H9 (cell line): ENCODE results near the gene VANGL2. TPM values are rescaled to one million over a fixed set of nuclear protein-coding genes. Genes with fewer than 3 reads are reported as not detected.

Experiments used
- DNase-seq: peaks from one replicate; pipeline ENCODE4 v3.0.0-alpha.2; 2017
- H2AFZ ChIP-seq: one replicate; pipeline ENCODE4 v1.6.1; 2013; ENCODE audit warnings: mild to moderate bottlenecking, low read length, control low read depth, moderate library complexity
- H2AK5ac ChIP-seq: 2 replicates; pipeline ENCODE4 v1.6.1; 2013; ENCODE audit warnings: low read length, control low read depth, mixed read lengths; ENCODE audit not compliant: insufficient read length
- H2BK120ac ChIP-seq: one replicate; pipeline ENCODE4 v1.6.1; 2013; ENCODE audit warnings: low read depth, mild to moderate bottlenecking, low read length, control low read depth, inconsistent platforms; ENCODE audit not compliant: poor library complexity, severe bottlenecking
- H2BK12ac ChIP-seq: 2 replicates; pipeline ENCODE4 v1.6.1; 2013; ENCODE audit warnings: low read length, control low read depth, mixed read lengths, low read depth; ENCODE audit not compliant: insufficient read length
- H2BK15ac ChIP-seq: 2 replicates; pipeline ENCODE4 v1.6.1; 2013; ENCODE audit warnings: low read depth, low read length, control low read depth
- H2BK20ac ChIP-seq: one replicate; pipeline ENCODE4 v1.6.1; 2013; ENCODE audit warnings: low read depth, mild to moderate bottlenecking, low read length, control low read depth, inconsistent platforms; ENCODE audit not compliant: poor library complexity, severe bottlenecking
- H2BK5ac ChIP-seq: 2 replicates; pipeline ENCODE4 v1.6.1; 2013; ENCODE audit warnings: low read length, control low read depth, mixed read lengths; ENCODE audit not compliant: insufficient read length
- H3K14ac ChIP-seq: 2 replicates; pipeline ENCODE4 v1.6.1; 2013; ENCODE audit warnings: low read length, control low read depth; ENCODE audit not compliant: insufficient read depth
- H3K18ac ChIP-seq: 2 replicates; pipeline ENCODE4 v1.6.1; 2013; ENCODE audit warnings: low read depth, mild to moderate bottlenecking, mixed read lengths, low read length, control low read depth; ENCODE audit not compliant: insufficient read length
- H3K23ac ChIP-seq: 2 replicates; pipeline ENCODE4 v1.6.1; 2013; ENCODE audit warnings: low read length, control low read depth, mixed read lengths, low read depth; ENCODE audit not compliant: insufficient read length
- H3K23me2 ChIP-seq: 2 replicates; pipeline ENCODE4 v1.6.1; 2013; ENCODE audit warnings: low read depth, mild to moderate bottlenecking, mixed read lengths, low read length, control low read depth; ENCODE audit not compliant: insufficient read length, poor library complexity, severe bottlenecking
- H3K27ac ChIP-seq: 2 replicates; pipeline ENCODE4 v1.5.1; 2013; ENCODE audit warnings: low read length, control low read depth, mixed read lengths, low read depth; ENCODE audit not compliant: insufficient read length
- H3K27me3 ChIP-seq: 2 replicates; pipeline ENCODE4 v1.6.1; 2013; ENCODE audit warnings: low read length, control low read depth, inconsistent platforms; ENCODE audit not compliant: insufficient read depth
- H3K4ac ChIP-seq: 2 replicates; pipeline ENCODE4 v1.6.1; 2013; ENCODE audit warnings: low read depth, mild to moderate bottlenecking, control low read depth, inconsistent platforms, low read length, moderate library complexity
- H3K4me1 ChIP-seq: 2 replicates; pipeline ENCODE4 v1.6.1; 2013; ENCODE audit warnings: low read length, control low read depth, inconsistent platforms; ENCODE audit not compliant: insufficient read depth
- H3K4me2 ChIP-seq: 2 replicates; pipeline ENCODE4 v1.6.1; 2013; ENCODE audit warnings: low read length, control low read depth, mixed read lengths; ENCODE audit not compliant: insufficient read length, insufficient read depth
- H3K56ac ChIP-seq: 2 replicates; pipeline ENCODE4 v1.6.1; 2013; ENCODE audit warnings: low read depth, mild to moderate bottlenecking, mixed read lengths, low read length, control low read depth; ENCODE audit not compliant: insufficient read length
- H3K79me1 ChIP-seq: 2 replicates; pipeline ENCODE4 v1.6.1; 2013; ENCODE audit warnings: low read depth, mild to moderate bottlenecking, moderate library complexity, low read length, control low read depth, inconsistent platforms; ENCODE audit not compliant: insufficient read depth, poor library complexity, severe bottlenecking
- H3K79me2 ChIP-seq: 2 replicates; pipeline ENCODE4 v1.6.1; 2013; ENCODE audit warnings: low read length, control low read depth, inconsistent platforms; ENCODE audit not compliant: insufficient read depth
- H3K9ac ChIP-seq: 2 replicates; pipeline ENCODE4 v1.6.1; 2013; ENCODE audit warnings: low read length, control low read depth, mixed read lengths; ENCODE audit not compliant: insufficient read length; ENCODE audit errors: extremely low read depth
- H3K9me3 ChIP-seq: one replicate; pipeline ENCODE4 v1.6.1; 2013; ENCODE audit warnings: low read depth, low read length, inconsistent platforms; ENCODE audit not compliant: control insufficient read depth
- H3T11ph ChIP-seq: one replicate; pipeline ENCODE4 v1.6.1; 2013; ENCODE audit warnings: mild to moderate bottlenecking, low read length, control low read depth, inconsistent platforms
- H4K20me1 ChIP-seq: one replicate; pipeline ENCODE4 v1.6.1; 2013; ENCODE audit not compliant: control insufficient read depth, insufficient read length, insufficient read depth
- H4K5ac ChIP-seq: 2 replicates; pipeline ENCODE4 v1.6.1; 2013; ENCODE audit warnings: low read depth, mild to moderate bottlenecking, mixed read lengths, low read length, control low read depth; ENCODE audit not compliant: insufficient read length
- H4K8ac ChIP-seq: replicated peaks from 2 replicates; pipeline ENCODE4 v1.6.1; 2013; ENCODE audit warnings: low read length, control low read depth, mixed read lengths, low read depth; ENCODE audit not compliant: insufficient read length
- H4K91ac ChIP-seq: 2 replicates; pipeline ENCODE4 v1.6.1; 2013; ENCODE audit warnings: low read depth, mild to moderate bottlenecking, moderate library complexity, mixed read lengths, low read length, control low read depth; ENCODE audit not compliant: insufficient read length
- H3K27ac Mint-ChIP-seq, 3 experiments: 2 replicates in 2 of 3; 3 replicates in 1 of 3; pipeline ENCODE4 v1.8.0; 2020 to 2021; ENCODE audit warnings: mixed read lengths in 3 of 3, mild to moderate bottlenecking in 1 of 3, moderate library complexity in 1 of 3
- H3K27me3 Mint-ChIP-seq: 2 replicates; pipeline ENCODE4 v1.8.0; 2021; ENCODE audit warnings: low read depth, mild to moderate bottlenecking, moderate library complexity, mixed read lengths
- H3K36me3 Mint-ChIP-seq, 3 experiments: 2 replicates in 2 of 3; 3 replicates in 1 of 3; pipeline ENCODE4 v1.8.0; 2020 to 2021; ENCODE audit warnings: low read depth in 3 of 3, mixed read lengths in 3 of 3; ENCODE audit not compliant: insufficient read depth in 1 of 3
- H3K4me1 Mint-ChIP-seq, 2 experiments: 2 replicates each; pipeline ENCODE4 v1.8.0; 2020; ENCODE audit warnings: mixed read lengths in 2 of 2
- H3K4me3 Mint-ChIP-seq, 2 experiments: 2 replicates in 1 of 2; 3 replicates in 1 of 2; pipeline ENCODE4 v1.8.0; 2020 to 2021; ENCODE audit warnings: mild to moderate bottlenecking in 2 of 2, mixed read lengths in 2 of 2, moderate library complexity in 1 of 2
- H3K9me3 Mint-ChIP-seq, 2 experiments: 2 replicates in 1 of 2; 3 replicates in 1 of 2; pipeline ENCODE4 v1.8.0; 2020; ENCODE audit warnings: mild to moderate bottlenecking in 2 of 2, mixed read lengths in 2 of 2, moderate library complexity in 1 of 2
- WGBS: extraction: QIAGEN DNeasy Blood & Tissue Kit; methylation state at CpG from one replicate; pipeline ENCODE4 v1.1.7; 2013; ENCODE audit warnings: missing lambda C conversion rate, low lambda C conversion rate, mixed read lengths; ENCODE audit not compliant: insufficient read length; ENCODE audit errors: extremely low coverage; 5-methylcytosine and 5-hydroxymethylcytosine counted together
- total RNA-seq: library from RNA; stranded (reverse); gene quantifications from 2 replicates; pipeline ENCODE4 v1.2.1, GENCODE V29; 2021
- TF ChIP-seq, protein P1 (sequence below): fragments of 200-600 bp; sonication (generic); conservative IDR thresholded peaks from 3 replicates; pipeline ENCODE4 v1.8.0; 2021; ENCODE audit warnings: antibody characterized with exemption, mild to moderate bottlenecking

VANGL2 gene
- total RNA-seq, 1 experiment from 2014 or later: 58.5 TPM

DNA sequence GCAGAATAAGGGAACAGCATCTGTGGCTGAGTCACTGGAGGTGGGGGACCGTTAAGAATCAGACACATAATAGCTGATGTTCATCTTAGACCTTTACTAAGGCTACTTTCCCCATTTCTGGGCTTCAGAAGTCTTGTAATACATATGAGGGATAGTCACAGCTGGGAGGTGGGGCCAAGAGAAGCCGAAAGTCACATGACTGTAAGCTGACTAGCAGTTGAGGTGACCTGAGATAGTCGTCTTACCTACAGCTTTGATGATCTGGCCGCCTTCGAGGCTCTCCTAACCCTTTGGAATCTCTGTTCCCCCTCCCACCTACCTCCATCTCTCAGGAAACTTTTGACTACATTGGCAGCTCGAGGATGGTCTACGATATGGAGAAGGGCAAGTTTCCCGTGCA lies 47.8 kb upstream of the VANGL2 start:
- DNase-seq: no peak
- Histone ChIP-seq H3K23me2 (no peaks in the 10 kb centered on the region), H4K91ac (no peak overlapping the region), H4K8ac (no peak overlapping the region), H2BK15ac (no peak overlapping the region), H4K20me1 (peaks cover 2% of the 10 kb centered on the region), H2BK12ac (no peak overlapping the region), H3K4ac (no peak overlapping the region), H2AFZ (no peak overlapping the region), H2AK5ac (no peak overlapping the region), H3K23ac (no peak overlapping the region), H2BK20ac (no peak overlapping the region), H3K9me3 (no peaks in the 10 kb centered on the region), H2BK120ac (no peak overlapping the region), H3K18ac (no peak overlapping the region), H3T11ph (no peak overlapping the region), H3K56ac (no peak overlapping the region), H3K9ac (no peak overlapping the region), H2BK5ac (no peak overlapping the region), H3K4me1 (no peaks in the 10 kb centered on the region), H3K79me1 (no peaks in the 10 kb centered on the region), H3K14ac (no peak overlapping the region), H3K27me3 (no peaks in the 10 kb centered on the region), H4K5ac (no peak overlapping the region), H3K79me2 (no peaks in the 10 kb centered on the region), H3K4me2 (no peak overlapping the region), H3K27ac (no peak overlapping the region)
- Mint-ChIP-seq H3K4me3 (no peak overlapping the region), H3K27ac (no peak overlapping the region), H3K4me1 (peaks cover 0 to 3% of the 10 kb centered on the region in 2 experiments; a peak in 2 of 4 replicates), H3K9me3 (no peaks in the 10 kb centered on the region), H3K27me3 (no peaks in the 10 kb centered on the region), H3K36me3 (peaks cover 45 to 97% (median 80%) of the 10 kb centered on the region in 3 experiments)
- no CpG with 5 or more reads among the region's 8 CpGs for WGBS
- TF ChIP-seq, protein P1, sequence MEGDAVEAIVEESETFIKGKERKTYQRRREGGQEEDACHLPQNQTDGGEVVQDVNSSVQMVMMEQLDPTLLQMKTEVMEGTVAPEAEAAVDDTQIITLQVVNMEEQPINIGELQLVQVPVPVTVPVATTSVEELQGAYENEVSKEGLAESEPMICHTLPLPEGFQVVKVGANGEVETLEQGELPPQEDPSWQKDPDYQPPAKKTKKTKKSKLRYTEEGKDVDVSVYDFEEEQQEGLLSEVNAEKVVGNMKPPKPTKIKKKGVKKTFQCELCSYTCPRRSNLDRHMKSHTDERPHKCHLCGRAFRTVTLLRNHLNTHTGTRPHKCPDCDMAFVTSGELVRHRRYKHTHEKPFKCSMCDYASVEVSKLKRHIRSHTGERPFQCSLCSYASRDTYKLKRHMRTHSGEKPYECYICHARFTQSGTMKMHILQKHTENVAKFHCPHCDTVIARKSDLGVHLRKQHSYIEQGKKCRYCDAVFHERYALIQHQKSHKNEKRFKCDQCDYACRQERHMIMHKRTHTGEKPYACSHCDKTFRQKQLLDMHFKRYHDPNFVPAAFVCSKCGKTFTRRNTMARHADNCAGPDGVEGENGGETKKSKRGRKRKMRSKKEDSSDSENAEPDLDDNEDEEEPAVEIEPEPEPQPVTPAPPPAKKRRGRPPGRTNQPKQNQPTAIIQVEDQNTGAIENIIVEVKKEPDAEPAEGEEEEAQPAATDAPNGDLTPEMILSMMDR: no peak
